HG02759 (cell line): Measurements from ENCODE around the gene PTGDS.

ENCODE experiments used
- ATAC-seq: cut with Tn5 transposase; IDR thresholded peaks from one replicate; pipeline ENCODE4 v1.9.1; 2021; ENCODE audit warnings: mild to moderate bottlenecking, moderate library complexity; ENCODE audit not compliant: unreplicated experiment

PTGDS gene

GRCh38 chr9:136945333-136946227 is 31.7 kb upstream of the PTGDS start:
- no peak for ATAC-seq

- no peak for ATAC-seq
Observed at GRCh38 chr9:136946228-136947027, 30.9 kb upstream of the PTGDS start.

GRCh38 chr9:136947028-136947891 is 30.0 kb upstream of the PTGDS start:
- ATAC-seq: no peak

- no peak for ATAC-seq
Observed at GRCh38 chr9:136947955-136948510, 29.3 kb upstream of the PTGDS start.

- ATAC-seq: no peak
Observed at GRCh38 chr9:136949239-136949816, 28.0 kb upstream of the PTGDS start.

GRCh38 chr9:136949817-136950655 is 27.3 kb upstream of the PTGDS start:
- peak; percentile 83 for ATAC-seq

- no peak for ATAC-seq
Observed at GRCh38 chr9:136950656-136951276, 26.5 kb upstream of the PTGDS start.

- ATAC-seq: no peak
Observed at GRCh38 chr9:136951541-136952320, 25.6 kb upstream of the PTGDS start, which contains the start of gene LCN12. LCN12 (plus strand) TSS chr9:136952273; CDS start chr9:136952328, 55 bp downstream.

GRCh38 chr9:136952321-136952850 is 24.9 kb upstream of the PTGDS start:
- ATAC-seq: no peak

- ATAC-seq: no peak
Observed at GRCh38 chr9:136952876-136953770, 24.2 kb upstream of the PTGDS start.

GRCh38 chr9:136953771-136954269 is 23.5 kb upstream of the PTGDS start:
- ATAC-seq: no peak

- no peak for ATAC-seq
Observed at GRCh38 chr9:136954270-136955083, 22.8 kb upstream of the PTGDS start.

GRCh38 chr9:136955202-136955942 is 21.9 kb upstream of the PTGDS start:
- no peak for ATAC-seq

- no peak for ATAC-seq
Observed at GRCh38 chr9:136955943-136956335, 21.4 kb upstream of the PTGDS start.

- no peak for ATAC-seq
Observed at GRCh38 chr9:136956604-136957003, 20.7 kb upstream of the PTGDS start.
